ENCODE results near the gene MCCC1. TPM values are rescaled to one million over a fixed set of nuclear protein-coding genes. Genes with fewer than 3 reads are reported as not detected.

Gene MCCC1
- total RNA-seq, 1 donor from 2014 or later: 26.0 TPM

GRCh38 chr3:183131186-183131725 is 32.0 kb upstream of the MCCC1 start:
- no peak overlapping the region for H3K4me3 ChIP-seq (ENCODE audit: low read depth, low read length)
- no peak for TF ChIP-seq CTCF (conservative IDR thresholded peaks at IDR 0.05; ENCODE audit: low read depth, low read length)
- no peak for DNase-seq (ENCODE audit: low read depth)

GRCh38 chr3:183129243-183129642 is 29.9 kb upstream of the MCCC1 start:
- TF ChIP-seq CTCF (conservative IDR thresholded peaks at IDR 0.05; ENCODE audit: low read depth, low read length): no peak
- no peak for DNase-seq (ENCODE audit: low read depth)

GRCh38 chr3:183128709-183129108 is 29.4 kb upstream of the MCCC1 start:
- TF ChIP-seq CTCF (conservative IDR thresholded peaks at IDR 0.05; ENCODE audit: low read depth, low read length): no peak
- no peak for DNase-seq (ENCODE audit: low read depth)
- no peak overlapping the region for H3K4me3 ChIP-seq (ENCODE audit: low read depth, low read length)

More at GRCh38 chr3:183129243-183129642, 29.9 kb upstream of the MCCC1 start:
- H3K4me3 ChIP-seq (ENCODE audit: low read depth, low read length): no peak overlapping the region

- TF ChIP-seq CTCF (conservative IDR thresholded peaks at IDR 0.05; ENCODE audit: low read depth, low read length): no peak
- no peak overlapping the region for H3K4me3 ChIP-seq (ENCODE audit: low read depth, low read length)
- no peak for DNase-seq (ENCODE audit: low read depth)
Measured at GRCh38 chr3:183123891-183124290, 24.6 kb upstream of the MCCC1 start.

- no peak for DNase-seq (ENCODE audit: low read depth)
- peak; percentile 88 for TF ChIP-seq CTCF (conservative IDR thresholded peaks at IDR 0.05; ENCODE audit: low read depth, low read length)
Measured at GRCh38 chr3:183122257-183122932, 23.1 kb upstream of the MCCC1 start.

GRCh38 chr3:183120538-183121215 is 21.4 kb upstream of the MCCC1 start:
- DNase-seq (ENCODE audit: low read depth): no peak
- no peak overlapping the region for H3K4me3 ChIP-seq (ENCODE audit: low read depth, low read length)

More at GRCh38 chr3:183122257-183122932, 23.1 kb upstream of the MCCC1 start:
- H3K4me3 ChIP-seq (ENCODE audit: low read depth, low read length): no peak overlapping the region

More at GRCh38 chr3:183120538-183121215, 21.4 kb upstream of the MCCC1 start:
- no peak for TF ChIP-seq CTCF (conservative IDR thresholded peaks at IDR 0.05; ENCODE audit: low read depth, low read length)
